T-helper 17 cell (primary cell): ENCODE measurements around the gene STK11. TPM values are rescaled to one million over a fixed set of nuclear protein-coding genes. Genes with fewer than 3 reads are reported as not detected.
A peak's percentile ranks its signal among the peaks of the same experiment; 100 is the strongest.

Source experiments
- ATAC-seq: fragments of 150-1000 bp; cut with Tn5 transposase; 2 replicates; pipeline ENCODE4 v1.10.0; 2021; ENCODE audit warnings: mild to moderate bottlenecking, moderate library complexity
- DNase-seq, 3 donors: peaks; one replicate each; pipeline versions ENCODE4 v3.0.0 to v3.0.0-alpha.2; 2020 to 2021
- H3K9me3 ChIP-seq: one replicate; pipeline ENCODE4 v1.7.0; 2013; ENCODE audit warnings: low read length, mild to moderate bottlenecking; ENCODE audit not compliant: control insufficient read depth, poor library complexity, severe bottlenecking
- H3K27ac Mint-ChIP-seq: one replicate; pipeline ENCODE4 v1.8.0; 2022; ENCODE audit warnings: mild to moderate bottlenecking, moderate library complexity, mixed read lengths
- H3K27me3 Mint-ChIP-seq: one replicate; pipeline ENCODE4 v1.8.0; 2022; ENCODE audit warnings: mixed read lengths
- H3K36me3 Mint-ChIP-seq: one replicate; pipeline ENCODE4 v1.8.0; 2022; ENCODE audit warnings: low read depth, mixed read lengths
- H3K4me1 Mint-ChIP-seq: one replicate; pipeline ENCODE4 v1.8.0; 2022; ENCODE audit warnings: mild to moderate bottlenecking, mixed read lengths
- H3K4me3 Mint-ChIP-seq: one replicate; pipeline ENCODE4 v1.8.0; 2022; ENCODE audit warnings: mild to moderate bottlenecking, moderate library complexity, mixed read lengths
- total RNA-seq, 4 donors: library from RNA in 2 of 4; stranded (reverse) in 2 of 4; gene quantifications; one replicate each; pipeline ENCODE4 v1.2.3 and lab custom pipeline; 2022 to 2026

Gene STK11
- total RNA-seq, 2 donors from 2014 or later, result 70.0 to 70.4 TPM

GRCh38 chr19:1221904-1222255, 16.3 kb downstream of the STK11 start:
- H3K4me3 Mint-ChIP-seq, result no peak overlapping the region
- no peaks in the 10 kb centered on the region for H3K27me3 Mint-ChIP-seq
- DNase-seq (no peak), ATAC-seq (no peak)
- H3K4me1 Mint-ChIP-seq, result no peaks in the 10 kb centered on the region
- H3K27ac Mint-ChIP-seq, result no peak overlapping the region
- H3K36me3 Mint-ChIP-seq, result no peaks in the 10 kb centered on the region
- H3K9me3 ChIP-seq, result no peaks in the 10 kb centered on the region

GRCh38 chr19:1222394-1222793, 16.8 kb downstream of the STK11 start:
- ATAC-seq (no peak), DNase-seq (no peak)
- Mint-ChIP-seq H3K27ac (no peak overlapping the region), H3K27me3 (no peaks in the 10 kb centered on the region), H3K4me1 (no peaks in the 10 kb centered on the region), H3K4me3 (no peak overlapping the region), H3K36me3 (no peaks in the 10 kb centered on the region)
- no peaks in the 10 kb centered on the region for H3K9me3 ChIP-seq

GRCh38 chr19:1223018-1223855, 17.7 kb downstream of the STK11 start:
- no peaks in the 10 kb centered on the region for H3K9me3 ChIP-seq
- H3K27ac Mint-ChIP-seq, result no peak overlapping the region
- DNase-seq (no peak), ATAC-seq (peak; percentile 41)
- H3K36me3 Mint-ChIP-seq, result no peaks in the 10 kb centered on the region
- H3K27me3 Mint-ChIP-seq, result no peaks in the 10 kb centered on the region
- no peak overlapping the region for H3K4me3 Mint-ChIP-seq
- H3K4me1 Mint-ChIP-seq, result no peaks in the 10 kb centered on the region

- DNase-seq, result no peak
- ATAC-seq, result no peak
- no peaks in the 10 kb centered on the region for H3K9me3 ChIP-seq
- Mint-ChIP-seq H3K36me3 (no peaks in the 10 kb centered on the region), H3K4me3 (no peak overlapping the region), H3K27me3 (no peaks in the 10 kb centered on the region), H3K27ac (no peak overlapping the region), H3K4me1 (no peaks in the 10 kb centered on the region)
These were observed 18.7 kb downstream of the STK11 start for GRCh38 chr19:1224047-1224825.

GRCh38 chr19:1224847-1225246, 19.3 kb downstream of the STK11 start:
- Mint-ChIP-seq H3K27ac (no peak overlapping the region), H3K4me1 (no peaks in the 10 kb centered on the region), H3K36me3 (no peaks in the 10 kb centered on the region), H3K4me3 (no peak overlapping the region), H3K27me3 (no peaks in the 10 kb centered on the region)
- ATAC-seq (no peak), DNase-seq (no peak)
- H3K9me3 ChIP-seq, result no peaks in the 10 kb centered on the region

GRCh38 chr19:1225440-1226226, 20.1 kb downstream of the STK11 start:
- H3K27me3 Mint-ChIP-seq, result no peaks in the 10 kb centered on the region
- DNase-seq, result no peak
- H3K4me1 Mint-ChIP-seq, result no peaks in the 10 kb centered on the region
- H3K27ac Mint-ChIP-seq, result no peak overlapping the region
- no peak for ATAC-seq
- H3K36me3 Mint-ChIP-seq, result no peaks in the 10 kb centered on the region
- no peaks in the 10 kb centered on the region for H3K9me3 ChIP-seq
- H3K4me3 Mint-ChIP-seq, result no peak overlapping the region

GRCh38 chr19:1226227-1226518, 20.6 kb downstream of the STK11 start:
- DNase-seq (no peak), ATAC-seq (no peak)
- Mint-ChIP-seq H3K36me3 (no peaks in the 10 kb centered on the region), H3K4me3 (no peak overlapping the region), H3K27me3 (no peaks in the 10 kb centered on the region), H3K4me1 (no peaks in the 10 kb centered on the region), H3K27ac (no peak overlapping the region)
- H3K9me3 ChIP-seq, result no peaks in the 10 kb centered on the region

GRCh38 chr19:1226522-1227303, 21.1 kb downstream of the STK11 start:
- ATAC-seq (no peak), DNase-seq (no peak)
- H3K27me3 Mint-ChIP-seq, result no peaks in the 10 kb centered on the region
- no peaks in the 10 kb centered on the region for H3K4me1 Mint-ChIP-seq
- H3K4me3 Mint-ChIP-seq, result no peak overlapping the region
- no peaks in the 10 kb centered on the region for H3K36me3 Mint-ChIP-seq
- H3K9me3 ChIP-seq, result no peaks in the 10 kb centered on the region
- no peak overlapping the region for H3K27ac Mint-ChIP-seq

- Mint-ChIP-seq H3K4me3 (no peak overlapping the region), H3K36me3 (no peaks in the 10 kb centered on the region), H3K4me1 (no peaks in the 10 kb centered on the region), H3K27me3 (no peaks in the 10 kb centered on the region), H3K27ac (no peak overlapping the region)
- no peaks in the 10 kb centered on the region for H3K9me3 ChIP-seq
- DNase-seq, result no peak
- no peak for ATAC-seq
These were observed 21.9 kb downstream of the STK11 start for GRCh38 chr19:1227304-1228054.

- H3K27ac Mint-ChIP-seq, result no peak overlapping the region
- H3K36me3 Mint-ChIP-seq, result no peaks in the 10 kb centered on the region
- no peak overlapping the region for H3K4me3 Mint-ChIP-seq
- no peaks in the 10 kb centered on the region for H3K4me1 Mint-ChIP-seq
- ATAC-seq, result no peak
- DNase-seq, result no peak
- H3K9me3 ChIP-seq, result no peaks in the 10 kb centered on the region
- no peaks in the 10 kb centered on the region for H3K27me3 Mint-ChIP-seq
These were observed 22.8 kb downstream of the STK11 start for GRCh38 chr19:1228161-1228957.

GRCh38 chr19:1229056-1229923, 23.7 kb downstream of the STK11 start:
- Mint-ChIP-seq H3K4me3 (no peak overlapping the region), H3K4me1 (no peaks in the 10 kb centered on the region), H3K27me3 (no peaks in the 10 kb centered on the region), H3K27ac (no peak overlapping the region), H3K36me3 (no peaks in the 10 kb centered on the region)
- H3K9me3 ChIP-seq, result no peaks in the 10 kb centered on the region
- DNase-seq (no peak), ATAC-seq (no peak)
